Keratinocyte (primary cell): ENCODE data around the gene PKNOX2. TPM values are rescaled to one million over a fixed set of nuclear protein-coding genes. Genes with fewer than 3 reads are reported as not detected.
A peak's percentile ranks its signal among the peaks of the same experiment; 100 is the strongest.

Source experiments
- DNase-seq: peaks from one replicate; pipeline ENCODE4 v3.0.0-alpha.2; 2011; ENCODE audit warnings: low read depth, missing footprints, low spot score
- FAIRE-seq: peaks from 2 replicates; lab custom pipeline; 2011; peaks lifted over from hg19 to GRCh38; lab: Jason Lieb, UNC
- H2AFZ ChIP-seq: 2 replicates; pipeline ENCODE4 v1.6.0; 2012; ENCODE audit warnings: low read length, control low read depth, inconsistent platforms; ENCODE audit not compliant: control insufficient read depth
- H3K27ac ChIP-seq: 2 replicates; pipeline ENCODE4 v1.5.1; 2011; ENCODE audit warnings: low read length; ENCODE audit not compliant: control insufficient read depth, insufficient read depth
- H3K27me3 ChIP-seq: 3 replicates; pipeline ENCODE4 v1.6.0; 2011; ENCODE audit warnings: low read length; ENCODE audit not compliant: control insufficient read depth, insufficient read depth; ENCODE audit errors: extremely low read depth
- H3K36me3 ChIP-seq, 2 experiments: 2 replicates in 1 of 2; 3 replicates in 1 of 2; pipeline ENCODE4 v1.5.1; 2011; ENCODE audit warnings: low read length in 2 of 2, mild to moderate bottlenecking in 1 of 2; ENCODE audit not compliant: control insufficient read depth in 2 of 2, insufficient read depth in 2 of 2; ENCODE audit errors: extremely low read depth in 1 of 2
- H3K4me1 ChIP-seq: 3 replicates; pipeline ENCODE4 v1.5.1; 2011; ENCODE audit warnings: low read length; ENCODE audit not compliant: control insufficient read depth, insufficient read depth; ENCODE audit errors: extremely low read depth
- H3K4me2 ChIP-seq: 3 replicates; pipeline ENCODE4 v1.6.0; 2011; ENCODE audit warnings: low read depth, low read length; ENCODE audit not compliant: control insufficient read depth, insufficient read depth; ENCODE audit errors: extremely low read depth
- H3K4me3 ChIP-seq, 3 experiments: fragments of 200-600 bp in 1 of 3; sonication (generic) in 1 of 3; 2 replicates in 2 of 3; 3 replicates in 1 of 3; pipeline ENCODE4 v1.5.1; 2011 to 2016; ENCODE audit warnings: low read length in 3 of 3, mild to moderate bottlenecking in 3 of 3, control low read depth in 2 of 3, inconsistent platforms in 1 of 3, low read depth in 1 of 3, mixed read lengths in 1 of 3, mixed run types in 1 of 3, moderate library complexity in 1 of 3; ENCODE audit not compliant: control insufficient read depth in 2 of 3, insufficient read depth in 2 of 3; ENCODE audit errors: extremely low read depth in 1 of 3
- H3K79me2 ChIP-seq: 2 replicates; pipeline ENCODE4 v1.6.0; 2012; ENCODE audit warnings: low read length; ENCODE audit not compliant: control insufficient read depth, insufficient read depth
- H3K9ac ChIP-seq: 3 replicates; pipeline ENCODE4 v1.6.0; 2011; ENCODE audit warnings: low read length; ENCODE audit not compliant: control insufficient read depth, insufficient read depth; ENCODE audit errors: extremely low read depth
- H3K9me1 ChIP-seq: 3 replicates; pipeline ENCODE4 v1.6.0; 2011; ENCODE audit warnings: low read length; ENCODE audit not compliant: control insufficient read depth, insufficient read depth; ENCODE audit errors: extremely low read depth
- H3K9me3 ChIP-seq: 2 replicates; pipeline ENCODE4 v1.5.1; 2012; ENCODE audit warnings: low read depth, low read length; ENCODE audit not compliant: control insufficient read depth
- H4K20me1 ChIP-seq: 3 replicates; pipeline ENCODE4 v1.6.0; 2011; ENCODE audit warnings: low read length; ENCODE audit not compliant: control insufficient read depth, insufficient read depth; ENCODE audit errors: extremely low read depth
- EZH2 ChIP-seq: IDR thresholded peaks from one replicate; pipeline ENCODE4 v1.6.1; 2012; ENCODE audit warnings: inconsistent platforms, mild to moderate bottlenecking, low read length, moderate library complexity
- dilution Hi-C: fragments of 300-500 bp; cut with MboI; formaldehyde crosslinking; loops from one replicate; pipeline ENCODE4 v1.7.0; 2020; ENCODE audit warnings: low sequenced_read_pairs; ENCODE audit not compliant: extremely low pct_ligation_motif_present
- polyA plus RNA-seq, 5 experiments: library from polyadenylated mRNA; depleted of rRNA in 3 of 5; stranded (reverse) in 3 of 5; stranded (forward) in 1 of 5; unstranded in 1 of 5; fragments of >200 nt; gene quantifications; 1 replicate in 1 of 5; 2 replicates in 3 of 5; 3 replicates in 1 of 5; pipeline versions ENCODE4 v1.2.1 to v1.2.3, GENCODE V29; 2011 to 2012; ENCODE audit warnings: missing spikeins in 2 of 5, low read depth in 1 of 5, low replicate concordance in 1 of 5
- TF ChIP-seq, protein P1 (sequence below), 3 experiments: IDR thresholded peaks in 1 of 3; conservative IDR thresholded peaks in 1 of 3; optimal IDR thresholded peaks in 1 of 3; 2 replicates in 2 of 3; 3 replicates in 1 of 3; pipeline versions ENCODE3 to v1.5.1; 2011; ENCODE audit warnings: low read length in 3 of 3, mild to moderate bottlenecking in 3 of 3, moderate library complexity in 2 of 3, control low read depth in 1 of 3, inconsistent platforms in 1 of 3; ENCODE audit not compliant: insufficient read depth in 2 of 3; ENCODE audit errors: extremely low read depth in 1 of 3

The PKNOX2 gene
- polyA plus RNA-seq, 1 donor (not counting 4 experiments of a cell fraction or from before 2014, with no cell fraction given) = 0.05 TPM

GRCh38 chr11:125423247-125423849, 258.8 kb downstream of the PKNOX2 start:
- FAIRE-seq (no peak), DNase-seq (no peak)
- no peaks in the 10 kb centered on the region for H4K20me1 ChIP-seq
- no peak overlapping the region for H2AFZ ChIP-seq
- no peaks in the 10 kb centered on the region for H3K9me3 ChIP-seq
- TF ChIP-seq, protein P1, sequence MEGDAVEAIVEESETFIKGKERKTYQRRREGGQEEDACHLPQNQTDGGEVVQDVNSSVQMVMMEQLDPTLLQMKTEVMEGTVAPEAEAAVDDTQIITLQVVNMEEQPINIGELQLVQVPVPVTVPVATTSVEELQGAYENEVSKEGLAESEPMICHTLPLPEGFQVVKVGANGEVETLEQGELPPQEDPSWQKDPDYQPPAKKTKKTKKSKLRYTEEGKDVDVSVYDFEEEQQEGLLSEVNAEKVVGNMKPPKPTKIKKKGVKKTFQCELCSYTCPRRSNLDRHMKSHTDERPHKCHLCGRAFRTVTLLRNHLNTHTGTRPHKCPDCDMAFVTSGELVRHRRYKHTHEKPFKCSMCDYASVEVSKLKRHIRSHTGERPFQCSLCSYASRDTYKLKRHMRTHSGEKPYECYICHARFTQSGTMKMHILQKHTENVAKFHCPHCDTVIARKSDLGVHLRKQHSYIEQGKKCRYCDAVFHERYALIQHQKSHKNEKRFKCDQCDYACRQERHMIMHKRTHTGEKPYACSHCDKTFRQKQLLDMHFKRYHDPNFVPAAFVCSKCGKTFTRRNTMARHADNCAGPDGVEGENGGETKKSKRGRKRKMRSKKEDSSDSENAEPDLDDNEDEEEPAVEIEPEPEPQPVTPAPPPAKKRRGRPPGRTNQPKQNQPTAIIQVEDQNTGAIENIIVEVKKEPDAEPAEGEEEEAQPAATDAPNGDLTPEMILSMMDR (optimal IDR thresholded peaks at IDR 0.05 in 1 of 3, IDR thresholded peaks at IDR 0.05 in 1 of 3, conservative IDR thresholded peaks at IDR 0.05 in 1 of 3; ENCODE audit: extremely low read depth in 1 of 3, insufficient read depth in 2 of 3, low read length in 3 of 3) = peak; percentile 42 to 67 (median 54)
- TF ChIP-seq EZH2 = no peak
- H3K4me2 ChIP-seq = no peak overlapping the region
- H3K4me1 ChIP-seq = no peaks in the 10 kb centered on the region
- H3K4me3 ChIP-seq = no peak overlapping the region
- H3K36me3 ChIP-seq = no peaks in the 10 kb centered on the region
- dilution Hi-C loops = no loop called here
- H3K9ac ChIP-seq = no peak overlapping the region
- H3K79me2 ChIP-seq = no peaks in the 10 kb centered on the region
- H3K9me1 ChIP-seq = no peaks in the 10 kb centered on the region
- peaks cover 5% of the 10 kb centered on the region for H3K27me3 ChIP-seq
- no peak overlapping the region for H3K27ac ChIP-seq

- Histone ChIP-seq H3K9ac (no peak overlapping the region), H3K9me1 (no peaks in the 10 kb centered on the region), H3K4me1 (no peaks in the 10 kb centered on the region), H3K27me3 (peaks cover 5% of the 10 kb centered on the region), H4K20me1 (no peaks in the 10 kb centered on the region), H3K79me2 (no peaks in the 10 kb centered on the region), H3K4me2 (no peak overlapping the region), H3K9me3 (no peaks in the 10 kb centered on the region), H2AFZ (no peak overlapping the region), H3K4me3 (no peak overlapping the region), H3K27ac (no peak overlapping the region), H3K36me3 (no peaks in the 10 kb centered on the region)
- dilution Hi-C loops = no loop called here
- DNase-seq (no peak), FAIRE-seq (no peak)
- TF ChIP-seq, protein P1 (optimal IDR thresholded peaks at IDR 0.05 in 1 of 3, IDR thresholded peaks at IDR 0.05 in 1 of 3, conservative IDR thresholded peaks at IDR 0.05 in 1 of 3; ENCODE audit: extremely low read depth in 1 of 3, insufficient read depth in 2 of 3, low read length in 3 of 3) = no peak
- no peak for TF ChIP-seq EZH2
Measured at GRCh38 chr11:125425601-125426000, 261.1 kb downstream of the PKNOX2 start.
